GM12892 (cell line): ENCODE measurements around the gene RWDD3.

Experiments
- POLR2A ChIP-seq: IDR thresholded peaks from 2 replicates; pipeline ENCODE4 v1.6.1; 2011; ENCODE audit warnings: low read depth, low read length, control low read depth
- POLR2AphosphoS5 ChIP-seq: IDR thresholded peaks from 2 replicates; pipeline ENCODE4 v1.6.1; 2011; ENCODE audit warnings: low read depth, low read length, control low read depth

DNA sequence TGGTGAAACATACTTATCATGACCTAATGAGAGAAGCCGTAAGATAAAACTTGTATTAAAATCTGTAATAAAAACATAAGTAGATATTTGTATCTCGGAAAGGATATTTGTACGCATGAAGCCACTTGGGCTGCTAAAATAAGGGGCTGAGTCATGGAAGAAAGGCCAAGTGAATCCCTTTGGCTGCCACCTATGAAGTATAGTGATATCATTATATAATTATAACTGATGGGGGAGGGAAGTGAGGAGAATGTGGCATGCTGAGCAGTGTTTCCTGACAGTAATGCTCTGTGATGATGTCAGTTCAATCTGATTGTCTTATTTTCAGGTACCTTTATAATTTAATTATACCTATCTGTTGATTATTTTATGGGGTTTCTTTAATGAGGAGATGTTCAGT, 13.6 kb downstream of the RWDD3 start:
- no peak for TF ChIP-seq POLR2AphosphoS5
- no peak for TF ChIP-seq POLR2A
